Suprapubic skin (tissue), 4 donors: ENCODE measurements around the gene USP48. TPM values are rescaled to one million over a fixed set of nuclear protein-coding genes. Genes with fewer than 3 reads are reported as not detected.

Experiments
- DNase-seq, 2 donors: peaks; one replicate each; pipeline ENCODE4 v3.0.0-alpha.2; 2019; ENCODE audit warnings: low spot score in 2 of 2
- H3K27ac ChIP-seq: fragments of 200-600 bp; sonication (generic); one replicate; pipeline ENCODE4 v1.5.1; 2019
- H3K27me3 ChIP-seq: fragments of 200-600 bp; sonication (generic); one replicate; pipeline ENCODE4 v1.5.1; 2019
- H3K36me3 ChIP-seq: fragments of 200-600 bp; sonication (generic); one replicate; pipeline ENCODE4 v1.5.1; 2019
- H3K4me1 ChIP-seq: fragments of 200-600 bp; sonication (generic); one replicate; pipeline ENCODE4 v1.5.1; 2019
- H3K4me3 ChIP-seq: fragments of 200-600 bp; sonication (generic); one replicate; pipeline ENCODE4 v1.5.1; 2019; ENCODE audit warnings: mild to moderate bottlenecking
- H3K9me3 ChIP-seq: fragments of 200-600 bp; sonication (generic); one replicate; pipeline ENCODE4 v1.5.1; 2019
- CTCF ChIP-seq, 2 donors: fragments of 200-600 bp in 1 of 2; fragments of 450-650 bp in 1 of 2; sonication (generic) in 1 of 2; IDR thresholded peaks; one replicate each; pipeline ENCODE4 v1.5.1; 2016 to 2019; ENCODE audit warnings: antibody characterized with exemption in 2 of 2, mild to moderate bottlenecking in 1 of 2, moderate library complexity in 1 of 2
- EP300 ChIP-seq: sonication (generic); formaldehyde crosslinking; IDR thresholded peaks from one replicate; pipeline ENCODE4 v1.6.1; 2017; ENCODE audit warnings: antibody characterized with exemption
- POLR2A ChIP-seq, 2 donors: fragments of 450-650 bp; IDR thresholded peaks; one replicate each; pipeline ENCODE4 v1.6.1; 2017; ENCODE audit warnings: antibody characterized with exemption in 2 of 2, mild to moderate bottlenecking in 2 of 2, moderate library complexity in 2 of 2
- POLR2AphosphoS5 ChIP-seq, 3 donors: sonication (generic); formaldehyde crosslinking; IDR thresholded peaks; one replicate each; pipeline ENCODE4 v1.6.1; 2017; ENCODE audit warnings: antibody characterized with exemption in 3 of 3
- WGBS: methylation state at CpG from one replicate; pipeline ENCODE4 v1.1.5; 2018; 5-methylcytosine and 5-hydroxymethylcytosine counted together
- total RNA-seq, 4 donors: library from RNA; depleted of rRNA; stranded (reverse); fragments of >200 nt; gene quantifications; one replicate each; pipeline ENCODE4 v1.1.0, GENCODE V29; 2016

The USP48 gene
- total RNA-seq, 4 donors from 2014 or later: 27.7 to 151 (median 46.0) TPM

- Histone ChIP-seq H3K9me3 (no peaks in the 10 kb centered on the region), H3K27me3 (no peaks in the 10 kb centered on the region), H3K4me1 (peaks cover 5% of the 10 kb centered on the region), H3K4me3 (no peak overlapping the region), H3K27ac (no peak overlapping the region), H3K36me3 (peaks cover 66% of the 10 kb centered on the region)
- no peak for DNase-seq
- TF ChIP-seq EP300 (no peak), CTCF (IDR thresholded peaks at IDR 0.05) (no peak), POLR2AphosphoS5 (IDR thresholded peaks at IDR 0.05) (no peak), POLR2A (IDR thresholded peaks at IDR 0.05) (no peak)
- WGBS: 95% methylated on average over 6 of the region's 6 CpGs
Observed at GRCh38 chr1:21701401-21701800, 81.5 kb downstream of the USP48 start.

GRCh38 chr1:21700094-21700493 is 82.9 kb downstream of the USP48 start:
- no peaks in the 10 kb centered on the region for H3K9me3 ChIP-seq
- WGBS: 88% methylated on average over 4 of the region's 4 CpGs
- H3K36me3 ChIP-seq: peaks cover 72% of the 10 kb centered on the region
- no peak overlapping the region for H3K4me3 ChIP-seq
- DNase-seq: no peak
- TF ChIP-seq POLR2A (IDR thresholded peaks at IDR 0.05) (no peak), POLR2AphosphoS5 (IDR thresholded peaks at IDR 0.05) (no peak), CTCF (IDR thresholded peaks at IDR 0.05) (no peak), EP300 (no peak)
- no peak overlapping the region for H3K27ac ChIP-seq
- H3K4me1 ChIP-seq: no peaks in the 10 kb centered on the region
- H3K27me3 ChIP-seq: no peaks in the 10 kb centered on the region

GRCh38 chr1:21696931-21697330 is 86.0 kb downstream of the USP48 start:
- peaks cover 70% of the 10 kb centered on the region for H3K36me3 ChIP-seq
- no peaks in the 10 kb centered on the region for H3K9me3 ChIP-seq

GRCh38 chr1:21693732-21694131 is 89.2 kb downstream of the USP48 start:
- Histone ChIP-seq H3K4me1 (no peaks in the 10 kb centered on the region), H3K36me3 (peaks cover 69% of the 10 kb centered on the region), H3K27me3 (no peaks in the 10 kb centered on the region), H3K9me3 (no peaks in the 10 kb centered on the region), H3K4me3 (no peak overlapping the region), H3K27ac (no peak overlapping the region)
- TF ChIP-seq EP300: no peak
- no peak for TF ChIP-seq POLR2A (IDR thresholded peaks at IDR 0.05)
- TF ChIP-seq POLR2AphosphoS5 (IDR thresholded peaks at IDR 0.05): no peak
- TF ChIP-seq CTCF (IDR thresholded peaks at IDR 0.05): no peak
- no peak for DNase-seq

More at GRCh38 chr1:21696931-21697330, 86.0 kb downstream of the USP48 start:
- WGBS: 92% methylated on average over 6 of the region's 6 CpGs
- H3K4me3 ChIP-seq: no peak overlapping the region
- DNase-seq: no peak
- no peaks in the 10 kb centered on the region for H3K27me3 ChIP-seq
- H3K4me1 ChIP-seq: no peaks in the 10 kb centered on the region
- H3K27ac ChIP-seq: no peak overlapping the region
- TF ChIP-seq POLR2AphosphoS5 (IDR thresholded peaks at IDR 0.05) (no peak), POLR2A (IDR thresholded peaks at IDR 0.05) (no peak), CTCF (IDR thresholded peaks at IDR 0.05) (no peak)

GRCh38 chr1:21691739-21692138 is 91.2 kb downstream of the USP48 start:
- H3K4me1 ChIP-seq: no peaks in the 10 kb centered on the region
- 65% methylated on average over 3 of the region's 3 CpGs for WGBS
- H3K27ac ChIP-seq: no peak overlapping the region
- H3K9me3 ChIP-seq: no peaks in the 10 kb centered on the region
- peaks cover 85% of the 10 kb centered on the region for H3K36me3 ChIP-seq
- DNase-seq: no peak
- no peaks in the 10 kb centered on the region for H3K27me3 ChIP-seq
- no peak overlapping the region for H3K4me3 ChIP-seq
- TF ChIP-seq EP300: no peak

GRCh38 chr1:21689661-21690372 is 93.1 kb downstream of the USP48 start:
- TF ChIP-seq POLR2A (IDR thresholded peaks at IDR 0.05): no peak
- TF ChIP-seq EP300: no peak
- TF ChIP-seq CTCF (IDR thresholded peaks at IDR 0.05): no peak
- TF ChIP-seq POLR2AphosphoS5 (IDR thresholded peaks at IDR 0.05): no peak
- Histone ChIP-seq H3K4me3 (no peak overlapping the region), H3K9me3 (no peaks in the 10 kb centered on the region), H3K27me3 (no peaks in the 10 kb centered on the region), H3K27ac (no peak overlapping the region), H3K36me3 (peaks cover 88% of the 10 kb centered on the region), H3K4me1 (no peaks in the 10 kb centered on the region)
- WGBS: 91% methylated on average over 6 of the region's 6 CpGs
- no peak for DNase-seq
